Tibial artery (tissue), 4 donors: Measurements from ENCODE around the gene ZSCAN31.

ENCODE experiments used
- DNase-seq, 2 donors: peaks; one replicate each; pipeline ENCODE4 v3.0.0-alpha.2; 2019
- H3K27ac ChIP-seq, 2 donors: fragments of 200-600 bp; sonication (generic) in 1 of 2; 1 replicate in 1 of 2; 2 replicates in 1 of 2; pipeline ENCODE4 v1.5.1; 2018 to 2019; ENCODE audit warnings: mild to moderate bottlenecking in 1 of 2
- H3K27me3 ChIP-seq, 2 donors: fragments of 200-600 bp; sonication (generic) in 1 of 2; one replicate each; pipeline versions ENCODE4 v1.5.1 to v1.6.0; 2016 to 2019
- H3K36me3 ChIP-seq, 3 donors: fragments of 200-600 bp; sonication (generic) in 2 of 3; one replicate each; pipeline ENCODE4 v1.5.1; 2016 to 2019; ENCODE audit warnings: mild to moderate bottlenecking in 2 of 3
- H3K4me1 ChIP-seq, 4 donors: fragments of 200-600 bp; sonication (generic) in 2 of 4; 1 replicate in 3 of 4; 2 replicates in 1 of 4; pipeline ENCODE4 v1.5.1; 2016 to 2019
- H3K4me3 ChIP-seq, 2 donors: fragments of 200-600 bp; sonication (generic) in 1 of 2; 1 replicate in 1 of 2; 2 replicates in 1 of 2; pipeline ENCODE4 v1.5.1; 2018 to 2019; ENCODE audit warnings: mild to moderate bottlenecking in 2 of 2
- H3K9me3 ChIP-seq, 3 donors: fragments of 200-600 bp; sonication (generic) in 1 of 3; one replicate each; pipeline ENCODE4 v1.5.1; 2016 to 2019
- CTCF ChIP-seq, 2 experiments: fragments of 200-600 bp in 1 of 2; fragments of 450-650 bp in 1 of 2; IDR thresholded peaks; one replicate each; pipeline ENCODE4 v1.5.1; 2017 to 2019; ENCODE audit warnings: antibody characterized with exemption in 2 of 2, mild to moderate bottlenecking in 1 of 2, moderate library complexity in 1 of 2
- intact Hi-C: fragments of 100-400 bp; cut with DNase I; formaldehyde crosslinking; loops from one replicate; pipeline ENCODE4 v1.15.0; 2023; ENCODE audit warnings: low total_unique reads

Gene ZSCAN31

GRCh38 chr6:28335564-28336283 lies at the start of gene ZSCAN31:
TSS of gene ZSCAN31 (minus strand) at chr6:28336148. CDS start at chr6:28329683, 6,465 bp downstream.
- H3K9me3 ChIP-seq, result no peaks in the 10 kb centered on the region
- TF ChIP-seq CTCF (IDR thresholded peaks at IDR 0.05), result no peak
- peak within 1 kb of the TSS; percentile 98 for H3K27ac ChIP-seq
- H3K27me3 ChIP-seq, result no peaks in the 10 kb centered on the region
- peaks cover 0 to 19% (median 12%) of the 10 kb centered on the region in 4 donors for H3K4me1 ChIP-seq
- peak; percentile 97 to 99 for DNase-seq
- intact Hi-C loops, result no loop called here
- peak within 1 kb of the TSS; percentile 77 to 92 for H3K4me3 ChIP-seq
- no peaks in the 10 kb centered on the region for H3K36me3 ChIP-seq

DNA sequence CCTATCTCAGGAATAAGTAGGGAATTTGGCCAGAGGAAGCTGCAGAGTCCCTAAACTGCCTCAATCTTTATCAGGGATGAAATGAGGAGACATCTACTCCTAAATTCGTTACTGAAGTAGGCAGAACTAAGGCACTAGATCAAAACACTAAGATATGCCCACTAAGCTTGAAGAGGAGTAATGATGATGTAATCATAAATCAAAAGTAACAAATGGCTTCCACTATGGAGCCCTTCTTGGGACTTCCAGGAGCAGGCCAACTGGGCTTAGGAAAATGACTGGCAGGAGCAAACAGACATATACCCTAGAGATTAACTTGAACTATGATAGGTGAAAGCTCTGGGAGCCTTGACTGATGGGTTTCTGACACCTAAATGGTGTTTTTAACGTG lies 48.2 kb upstream of the ZSCAN31 start:
- no peak for TF ChIP-seq CTCF (IDR thresholded peaks at IDR 0.05)
- Histone ChIP-seq H3K36me3 (peaks cover 24 to 52% (median 39%) of the 10 kb centered on the region in 3 donors), H3K27me3 (no peaks in the 10 kb centered on the region), H3K4me1 (peaks cover 0 to 6% (median 0%) of the 10 kb centered on the region in 4 donors), H3K27ac (peak overlapping the region; percentile 70 to 72), H3K4me3 (no peak overlapping the region), H3K9me3 (no peaks in the 10 kb centered on the region)
- no peak for DNase-seq
- intact Hi-C loops, result no loop called here

GRCh38 chr6:28383235-28384142 lies 47.5 kb upstream of the ZSCAN31 start:
- H3K4me3 ChIP-seq, result peak overlapping the region; percentile 48 to 58
- peaks cover 0 to 6% (median 0%) of the 10 kb centered on the region in 4 donors for H3K4me1 ChIP-seq
- H3K9me3 ChIP-seq, result peaks cover 0 to 4% (median 0%) of the 10 kb centered on the region in 3 donors
- H3K27ac ChIP-seq, result peak overlapping the region; percentile 70 to 72
- H3K36me3 ChIP-seq, result peaks cover 28 to 47% (median 39%) of the 10 kb centered on the region in 3 donors
- peak; percentile 80 to 93 for DNase-seq
- intact Hi-C loops, result no loop called here
- no peaks in the 10 kb centered on the region for H3K27me3 ChIP-seq
- no peak for TF ChIP-seq CTCF (IDR thresholded peaks at IDR 0.05)

- no peaks in the 10 kb centered on the region for H3K27me3 ChIP-seq
- no peak for DNase-seq
- TF ChIP-seq CTCF (IDR thresholded peaks at IDR 0.05), result no peak
Measured at GRCh38 chr6:28380381-28380780, 44.4 kb upstream of the ZSCAN31 start.

DNA sequence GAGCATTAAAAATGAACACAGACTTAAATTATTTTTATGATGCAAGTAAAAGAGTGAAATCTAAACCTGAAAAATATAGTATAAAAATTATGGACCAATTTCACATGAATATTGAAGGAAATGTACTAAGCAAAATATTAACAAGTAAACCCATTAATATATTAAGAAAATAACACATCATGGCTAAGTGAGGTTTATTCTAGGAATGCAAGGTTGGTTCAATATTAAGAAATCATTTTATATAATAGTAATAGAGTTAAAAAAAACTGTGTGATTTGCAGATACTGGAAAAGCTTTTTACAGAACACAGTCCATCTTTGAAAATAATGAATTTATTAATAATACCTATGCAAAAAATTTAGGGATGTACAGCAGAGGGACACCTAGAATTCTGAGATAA lies 42.7 kb upstream of the ZSCAN31 start:
- H3K9me3 ChIP-seq, result peaks cover 0 to 5% (median 0%) of the 10 kb centered on the region in 3 donors
- H3K4me1 ChIP-seq, result peaks cover 0 to 4% (median 0%) of the 10 kb centered on the region in 4 donors
- no peak overlapping the region for H3K27ac ChIP-seq
- peaks cover 27 to 37% (median 31%) of the 10 kb centered on the region in 3 donors for H3K36me3 ChIP-seq
- no peak overlapping the region for H3K4me3 ChIP-seq
- TF ChIP-seq CTCF (IDR thresholded peaks at IDR 0.05), result no peak
- no peak for DNase-seq
- intact Hi-C loops, result no loop called here
- no peaks in the 10 kb centered on the region for H3K27me3 ChIP-seq

More at GRCh38 chr6:28380381-28380780, 44.4 kb upstream of the ZSCAN31 start:
- Histone ChIP-seq H3K4me1 (peaks cover 0 to 6% (median 0%) of the 10 kb centered on the region in 4 donors), H3K9me3 (peaks cover 0 to 5% (median 0%) of the 10 kb centered on the region in 3 donors), H3K36me3 (peaks cover 27 to 37% (median 33%) of the 10 kb centered on the region in 3 donors), H3K4me3 (no peak overlapping the region), H3K27ac (no peak overlapping the region)
- intact Hi-C loops, result no loop called here
